Measurements from ENCODE around the gene CTU2. TPM values are rescaled to one million over a fixed set of nuclear protein-coding genes. Genes with fewer than 3 reads are reported as not detected.

Gene CTU2
- total and polyA plus RNA-seq, 9 of the 15 experiments (the other 6 are each of a cell fraction or from before 2014, with no cell fraction given): 1.3 to 105 (median 23.2) TPM

DNA sequence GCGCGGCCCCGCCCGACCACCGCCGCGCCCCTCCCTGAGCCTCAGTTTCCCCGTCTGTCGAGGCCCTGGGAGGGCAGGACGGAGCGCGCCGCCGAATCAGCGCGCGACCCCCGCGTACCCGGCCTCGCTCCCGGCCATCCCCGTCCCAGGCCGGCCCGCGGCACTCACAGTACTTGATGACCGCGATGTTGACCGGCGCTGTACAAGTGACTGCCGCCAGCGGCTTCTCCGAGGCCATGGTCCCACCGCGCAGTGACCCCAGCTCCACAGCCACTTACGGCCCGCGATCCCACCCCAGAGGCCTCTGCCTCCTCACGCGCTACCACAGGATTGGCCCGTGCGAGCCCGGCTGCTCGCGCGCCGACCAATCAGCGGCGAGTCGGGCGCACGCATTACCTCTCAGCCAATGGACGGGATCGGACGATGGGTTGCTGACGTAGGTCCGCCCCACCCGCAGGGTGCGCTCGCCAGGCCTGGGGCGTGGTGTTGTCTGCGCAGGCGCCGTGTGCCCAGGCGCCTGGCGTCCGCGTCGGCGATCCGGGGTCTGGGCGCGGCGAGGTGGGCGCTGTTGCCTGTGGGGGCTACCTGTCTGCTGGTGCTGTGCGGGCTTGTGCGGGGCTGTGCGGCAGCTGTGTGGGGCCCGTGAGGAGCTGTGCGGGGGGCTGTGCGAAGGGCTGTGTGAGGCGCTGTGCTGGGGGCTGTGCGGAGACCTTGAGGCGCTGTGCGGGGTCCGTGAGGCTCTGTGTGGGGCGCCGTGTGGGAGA, 43.3 kb upstream of the CTU2 start, which contains the start of gene MVD:
MVD (minus strand) TSS at position 249 of the 764 bp plus-strand sequence; CDS start at position 238, 11 bp downstream.
- ChIA-PET POLR2A (interaction anchor here (0.7 to 1.2 kb wide), 10 partner anchors 9 to 195 kb away, joined by 3 to 10 read pairs (median 4); no protein-coding TSS in a partner anchor), CTCF (ENCODE audit: low intra/inter-chr PET ratio) (interaction anchor here (0.5 kb wide), 1 partner anchor 74 kb away, joined by 3 read pairs; no protein-coding TSS in a partner anchor)
- Histone ChIP-seq H3K27me3 (ENCODE audit: control insufficient read depth in 2 of 2, insufficient read depth in 2 of 2, low read length in 2 of 2) (no peaks in the 10 kb centered on the region), H3K9ac (ENCODE audit: insufficient read depth in 1 of 2, low read depth in 2 of 2, low read length in 2 of 2) (peak within 1 kb of the TSS; percentile 86 to 97), H3K36me3 (ENCODE audit: control insufficient read depth, insufficient read depth, low read length) (peaks cover 34% of the 10 kb centered on the region; the same call in 1 of the 3 replicates), H3K9me1 (ENCODE audit: control insufficient read depth, insufficient read depth, low read length) (no peaks in the 10 kb centered on the region), H3K4me2 (ENCODE audit: insufficient read depth, low read length) (peak within 1 kb of the TSS; percentile 99), H3K27ac (ENCODE audit: extremely low read depth, low read depth, low read length) (peak within 1 kb of the TSS; percentile 88), H3K4me3 (peak within 1 kb of the TSS; percentile 92), H3K9me3 (replicated peaks; ENCODE audit: control insufficient read depth, insufficient read depth, low read depth, low read length) (no peaks in the 10 kb centered on the region), H3K4me1 (replicated peaks in 1 of 2; ENCODE audit: control insufficient read depth in 2 of 2, insufficient read depth in 2 of 2, low read length in 2 of 2) (peaks cover 17 to 71% of the 10 kb centered on the region in 2 experiments), H3K79me2 (ENCODE audit: control insufficient read depth, insufficient read depth, low read length) (peaks cover 69% of the 10 kb centered on the region), H4K20me1 (replicated peaks; ENCODE audit: control insufficient read depth, insufficient read depth, low read length) (0 out of 2 replicates have a peak, but pooled peaks cover 4% of the 10 kb centered on the region), H2AFZ (ENCODE audit: low read depth, low read length) (peak within 1 kb of the TSS; percentile 92)
- BruUV-seq (replicated peaks): no TSS peak
- under 1% methylated on average over 88 of the region's 88 CpGs for WGBS (ENCODE audit: insufficient coverage, low coverage, missing lambda C conversion rate)
- DNase-seq (ENCODE audit: extremely low read depth in 1 of 4, low spot score in 3 of 4) (peak; percentile 100), ATAC-seq (peak; percentile 99), FAIRE-seq (peak; percentile 97)
- in situ Hi-C loops (cut with MboI): no loop called here
- intact Hi-C loops (cut with micrococcal nuclease): loop anchor here (2.0 to 5.0 kb wide), 2 partner anchors 24 to 44 kb away; partner anchors contain the start of genes CTU2, RNF166 and SNAI3
- no peak for TF ChIP-seq WHSC1 (IDR thresholded peaks at IDR 0.05; ENCODE audit: low read length)
- TF ChIP-seq CBFA2T2 (conservative IDR thresholded peaks at IDR 0.05): no peak
- no peak for TF ChIP-seq ZNF197 (CRISPR knock-in tag; IDR thresholded peaks at IDR 0.05; ENCODE audit: low read depth)
- TF ChIP-seq, protein P1, sequence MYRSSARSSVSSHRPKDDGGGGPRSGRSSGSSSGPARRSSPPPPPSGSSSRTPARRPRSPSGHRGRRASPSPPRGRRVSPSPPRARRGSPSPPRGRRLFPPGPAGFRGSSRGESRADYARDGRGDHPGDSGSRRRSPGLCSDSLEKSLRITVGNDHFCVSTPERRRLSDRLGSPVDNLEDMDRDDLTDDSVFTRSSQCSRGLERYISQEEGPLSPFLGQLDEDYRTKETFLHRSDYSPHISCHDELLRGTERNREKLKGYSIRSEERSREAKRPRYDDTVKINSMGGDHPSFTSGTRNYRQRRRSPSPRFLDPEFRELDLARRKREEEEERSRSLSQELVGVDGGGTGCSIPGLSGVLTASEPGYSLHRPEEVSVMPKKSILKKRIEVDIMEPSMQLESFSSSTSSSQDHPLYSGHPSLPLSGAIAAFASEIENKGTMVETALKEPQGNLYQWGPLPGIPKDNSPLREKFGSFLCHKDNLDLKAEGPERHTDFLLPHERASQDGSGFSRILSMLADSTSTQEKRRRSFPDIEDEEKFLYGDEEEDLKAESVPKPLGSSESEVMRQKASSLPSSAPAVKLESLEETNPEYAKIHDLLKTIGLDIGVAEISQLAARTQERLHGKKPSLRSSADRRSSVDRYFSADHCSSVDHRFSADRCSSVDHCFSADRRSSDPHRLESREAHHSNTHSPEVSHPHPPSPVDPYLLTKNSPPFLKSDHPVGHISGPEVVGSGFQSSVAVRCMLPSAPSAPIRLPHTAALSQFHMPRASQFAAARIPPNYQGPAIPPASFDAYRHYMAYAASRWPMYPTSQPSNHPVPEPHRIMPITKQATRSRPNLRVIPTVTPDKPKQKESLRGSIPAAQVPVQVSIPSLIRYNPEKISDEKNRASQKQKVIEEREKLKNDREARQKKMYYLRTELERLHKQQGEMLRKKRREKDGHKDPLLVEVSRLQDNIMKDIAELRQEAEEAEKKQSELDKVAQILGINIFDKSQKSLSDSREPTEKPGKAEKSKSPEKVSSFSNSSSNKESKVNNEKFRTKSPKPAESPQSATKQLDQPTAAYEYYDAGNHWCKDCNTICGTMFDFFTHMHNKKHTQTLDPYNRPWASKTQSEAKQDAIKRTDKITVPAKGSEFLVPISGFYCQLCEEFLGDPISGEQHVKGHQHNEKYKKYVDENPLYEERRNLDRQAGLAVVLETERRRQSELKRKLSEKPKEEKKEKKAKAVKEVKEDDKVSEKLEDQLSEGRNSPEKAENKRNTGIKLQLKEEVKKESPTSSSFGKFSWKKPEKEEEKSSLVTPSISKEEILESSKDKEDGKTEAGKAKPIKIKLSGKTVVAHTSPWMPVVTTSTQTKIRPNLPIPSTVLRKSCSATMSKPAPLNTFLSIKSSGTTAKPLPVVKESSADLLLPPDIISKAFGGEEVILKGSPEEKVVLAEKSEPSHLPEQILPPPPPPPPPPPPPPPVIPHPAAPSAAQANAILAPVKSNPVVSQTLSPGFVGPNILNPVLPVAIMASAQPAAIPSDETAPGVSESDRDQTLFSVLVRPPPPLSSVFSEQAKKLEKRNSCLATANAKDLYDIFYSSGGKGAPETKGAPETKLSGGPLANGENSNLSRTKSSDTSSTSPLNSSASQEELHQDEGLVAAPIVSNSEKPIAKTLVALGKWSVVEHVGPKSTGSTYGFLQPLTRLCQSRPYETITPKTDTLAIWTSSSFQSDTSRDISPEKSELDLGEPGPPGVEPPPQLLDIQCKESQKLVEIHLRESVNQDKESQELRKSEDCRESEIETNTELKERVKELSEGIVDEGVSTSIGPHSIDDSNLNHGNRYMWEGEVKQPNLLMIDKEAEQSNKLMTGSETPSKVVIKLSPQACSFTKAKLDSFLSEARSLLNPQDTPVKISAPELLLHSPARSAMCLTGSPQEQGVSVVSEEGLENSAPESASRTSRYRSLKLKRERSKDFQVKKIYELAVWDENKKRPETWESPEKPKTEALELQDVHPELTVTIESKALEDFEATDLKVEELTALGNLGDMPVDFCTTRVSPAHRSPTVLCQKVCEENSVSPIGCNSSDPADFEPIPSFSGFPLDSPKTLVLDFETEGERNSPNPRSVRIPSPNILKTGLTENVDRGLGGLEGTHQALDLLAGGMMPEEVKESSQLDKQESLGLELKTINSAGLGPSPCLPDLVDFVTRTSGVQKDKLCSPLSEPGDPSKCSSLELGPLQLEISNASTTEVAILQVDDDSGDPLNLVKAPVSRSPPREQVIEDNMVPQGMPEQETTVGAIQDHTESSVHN (IDR thresholded peaks at IDR 0.05; ENCODE audit: borderline replicate concordance in 1 of 2, low read depth in 1 of 2): no peak
- peak; percentile 62; the same call in 1 of the 2 replicates for TF ChIP-seq TCF7 (IDR thresholded peaks at IDR 0.05; ENCODE audit: borderline replicate concordance)
- TF ChIP-seq PRPF4 (IDR thresholded peaks at IDR 0.05; ENCODE audit: insufficient read depth, low read depth, low read length, poor library complexity, severe bottlenecking): peak; percentile 32
- peak; percentile 37 for TF ChIP-seq SMAD4 (CRISPR knock-in tag; conservative IDR thresholded peaks at IDR 0.05)
- peak; percentile 71; the same call in 1 of the 2 replicates for TF ChIP-seq MYC (IDR thresholded peaks at IDR 0.05; ENCODE audit: low read depth, low read length)
- TF ChIP-seq MYC (CRISPR knock-in tag; IDR thresholded peaks at IDR 0.05; ENCODE audit: borderline replicate concordance, low read depth): no peak
- TF ChIP-seq, protein P2, sequence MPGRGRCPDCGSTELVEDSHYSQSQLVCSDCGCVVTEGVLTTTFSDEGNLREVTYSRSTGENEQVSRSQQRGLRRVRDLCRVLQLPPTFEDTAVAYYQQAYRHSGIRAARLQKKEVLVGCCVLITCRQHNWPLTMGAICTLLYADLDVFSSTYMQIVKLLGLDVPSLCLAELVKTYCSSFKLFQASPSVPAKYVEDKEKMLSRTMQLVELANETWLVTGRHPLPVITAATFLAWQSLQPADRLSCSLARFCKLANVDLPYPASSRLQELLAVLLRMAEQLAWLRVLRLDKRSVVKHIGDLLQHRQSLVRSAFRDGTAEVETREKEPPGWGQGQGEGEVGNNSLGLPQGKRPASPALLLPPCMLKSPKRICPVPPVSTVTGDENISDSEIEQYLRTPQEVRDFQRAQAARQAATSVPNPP (IDR thresholded peaks at IDR 0.05; ENCODE audit: borderline replicate concordance, insufficient read depth, insufficient read length): no peak
- no peak for TF ChIP-seq SNIP1 (IDR thresholded peaks at IDR 0.05; ENCODE audit: low read depth)
